SK-N-SH treated with all-trans-retinoic acid at 6 μM for 48 hours (cell line): ENCODE measurements around the gene PARVG.

Experiments
- RARB ChIP-seq: fragments of 250-450 bp; sonication (Bioruptor Pico); IDR thresholded peaks from 2 replicates; pipeline ENCODE4 v1.8.0; 2021; ENCODE audit warnings: mild to moderate bottlenecking, moderate library complexity
- SNAI2 ChIP-seq: fragments of 250-450 bp; sonication (Bioruptor Pico); IDR thresholded peaks from 2 replicates; pipeline ENCODE4 v1.5.0; 2020; ENCODE audit warnings: mild to moderate bottlenecking, moderate library complexity
- ZC3H10 ChIP-seq: fragments of 250-450 bp; sonication (Bioruptor Pico); IDR thresholded peaks from 2 replicates; pipeline ENCODE4 v1.5.1; 2021; ENCODE audit warnings: mild to moderate bottlenecking, moderate library complexity
- ZFP3 ChIP-seq: fragments of 250-450 bp; sonication (Bioruptor Pico); IDR thresholded peaks from 2 replicates; pipeline ENCODE4 v1.5.0; 2020; ENCODE audit warnings: mild to moderate bottlenecking, moderate library complexity
- ZNF70 ChIP-seq: fragments of 450-650 bp; formaldehyde crosslinking; IDR thresholded peaks from 2 replicates; pipeline ENCODE4 v1.5.0; 2020; ENCODE audit warnings: mild to moderate bottlenecking, moderate library complexity
- TF ChIP-seq, protein P1 (sequence below): fragments of 250-450 bp; sonication (Bioruptor Pico); IDR thresholded peaks from 2 replicates; pipeline ENCODE4 v1.8.0; 2020; ENCODE audit warnings: mild to moderate bottlenecking, moderate library complexity, borderline replicate concordance

DNA sequence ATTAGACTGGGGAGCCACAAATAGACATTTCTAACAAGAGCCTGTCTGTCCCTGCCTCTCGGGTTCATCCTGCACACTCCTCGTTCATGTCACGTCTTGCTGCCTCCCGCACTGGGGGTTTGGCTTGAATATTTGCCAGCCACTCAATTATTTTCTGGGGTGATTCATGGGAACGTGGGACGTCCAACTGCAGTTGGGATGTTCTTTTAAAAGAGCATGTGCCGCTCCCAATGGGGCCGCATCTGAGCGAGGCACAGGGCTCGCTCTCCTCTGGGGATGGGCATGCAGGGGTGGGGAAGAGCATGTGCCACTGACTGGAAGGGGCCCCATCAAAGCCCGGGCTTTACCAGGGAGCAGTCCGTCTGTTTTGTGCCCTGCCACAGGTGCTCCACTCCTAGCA, 43.4 kb downstream of the PARVG start:
- TF ChIP-seq, protein P1, sequence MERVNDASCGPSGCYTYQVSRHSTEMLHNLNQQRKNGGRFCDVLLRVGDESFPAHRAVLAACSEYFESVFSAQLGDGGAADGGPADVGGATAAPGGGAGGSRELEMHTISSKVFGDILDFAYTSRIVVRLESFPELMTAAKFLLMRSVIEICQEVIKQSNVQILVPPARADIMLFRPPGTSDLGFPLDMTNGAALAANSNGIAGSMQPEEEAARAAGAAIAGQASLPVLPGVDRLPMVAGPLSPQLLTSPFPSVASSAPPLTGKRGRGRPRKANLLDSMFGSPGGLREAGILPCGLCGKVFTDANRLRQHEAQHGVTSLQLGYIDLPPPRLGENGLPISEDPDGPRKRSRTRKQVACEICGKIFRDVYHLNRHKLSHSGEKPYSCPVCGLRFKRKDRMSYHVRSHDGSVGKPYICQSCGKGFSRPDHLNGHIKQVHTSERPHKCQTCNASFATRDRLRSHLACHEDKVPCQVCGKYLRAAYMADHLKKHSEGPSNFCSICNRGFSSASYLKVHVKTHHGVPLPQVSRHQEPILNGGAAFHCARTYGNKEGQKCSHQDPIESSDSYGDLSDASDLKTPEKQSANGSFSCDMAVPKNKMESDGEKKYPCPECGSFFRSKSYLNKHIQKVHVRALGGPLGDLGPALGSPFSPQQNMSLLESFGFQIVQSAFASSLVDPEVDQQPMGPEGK (CRISPR knock-in tag) = no peak
- TF ChIP-seq ZFP3 (CRISPR knock-in tag) (no peak), SNAI2 (CRISPR knock-in tag) (no peak), ZNF70 (no peak), ZC3H10 (CRISPR knock-in tag) (no peak), RARB (no peak)
